ENCODE measurements around the gene RABGAP1L. TPM values are rescaled to one million over a fixed set of nuclear protein-coding genes. Genes with fewer than 3 reads are reported as not detected.

The RABGAP1L gene
- total RNA-seq, 1 experiment from 2014 or later: 29.3 TPM

DNA sequence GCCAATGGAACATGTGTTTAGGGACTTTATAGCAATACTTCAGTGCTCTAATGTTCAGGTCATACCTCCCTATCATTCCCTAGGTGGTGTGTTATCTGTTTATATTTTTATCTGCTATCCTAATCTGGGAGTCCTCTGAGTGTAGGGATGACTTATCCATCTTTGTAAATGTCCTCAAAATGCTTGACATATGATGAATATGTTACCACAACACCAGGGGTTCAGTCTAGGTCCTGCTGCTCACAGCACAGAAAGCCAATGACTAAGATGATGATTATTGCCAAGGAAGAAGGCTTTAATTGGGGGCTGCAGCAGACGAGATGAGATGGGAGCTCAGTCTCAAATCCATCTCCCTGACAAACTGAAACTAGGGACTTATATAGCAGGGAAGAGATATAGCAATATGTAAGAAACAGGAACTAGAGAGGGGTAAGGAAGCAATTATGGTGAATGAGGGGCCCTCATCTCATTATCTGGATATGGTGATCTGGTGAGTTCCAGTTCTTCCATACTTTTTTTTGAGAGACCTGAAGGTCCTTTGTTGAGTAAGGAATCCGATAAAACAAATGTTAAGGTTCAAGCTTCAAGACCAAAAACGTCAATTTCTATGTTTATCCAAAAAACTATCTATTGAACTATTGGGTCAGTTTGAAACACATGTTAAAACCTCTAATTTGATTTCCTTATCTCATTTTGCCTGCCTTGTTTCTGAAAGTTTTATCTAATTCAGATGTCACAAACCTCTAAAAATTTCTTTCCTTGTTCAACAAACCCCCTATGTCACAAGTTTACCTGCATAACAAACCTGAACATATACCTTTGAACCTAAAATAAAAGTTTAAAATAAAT, 583.7 kb downstream of the RABGAP1L start:
- no peak overlapping the region for H3K4me2 ChIP-seq (ENCODE audit: low read length)
- ATAC-seq: no peak
- H3K36me3 ChIP-seq (ENCODE audit: control insufficient read depth in 1 of 2, insufficient read depth in 2 of 2, low read length in 2 of 2): no peaks in the 10 kb centered on the region
- H3K9me2 ChIP-seq (ENCODE audit: insufficient read depth): no peaks in the 10 kb centered on the region
- ChIA-PET POLR2A (no interaction called here), CTCF (interaction anchor here (1.0 to 7.6 kb wide), 2 partner anchors 480 to 1313 kb away, joined by 3 to 75 read pairs; no protein-coding TSS in a partner anchor), RAD21 (ENCODE audit: low non-redundant PET in 1 of 2, low total read pairs in 2 of 2, uncharacterized antibody in 2 of 2, unreplicated experiment in 2 of 2) (no interaction called here)
- no peaks in the 10 kb centered on the region for H4K20me1 ChIP-seq (ENCODE audit: insufficient read depth)
- no peak for DNase-seq (ENCODE audit: low read depth, low spot score)
- no peaks in the 10 kb centered on the region for H3K27me3 ChIP-seq (ENCODE audit: insufficient read depth, low read length)
- TF ChIP-seq, protein P1, sequence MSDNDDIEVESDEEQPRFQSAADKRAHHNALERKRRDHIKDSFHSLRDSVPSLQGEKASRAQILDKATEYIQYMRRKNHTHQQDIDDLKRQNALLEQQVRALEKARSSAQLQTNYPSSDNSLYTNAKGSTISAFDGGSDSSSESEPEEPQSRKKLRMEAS (IDR thresholded peaks at IDR 0.05): no peak
- TF ChIP-seq, protein P2, sequence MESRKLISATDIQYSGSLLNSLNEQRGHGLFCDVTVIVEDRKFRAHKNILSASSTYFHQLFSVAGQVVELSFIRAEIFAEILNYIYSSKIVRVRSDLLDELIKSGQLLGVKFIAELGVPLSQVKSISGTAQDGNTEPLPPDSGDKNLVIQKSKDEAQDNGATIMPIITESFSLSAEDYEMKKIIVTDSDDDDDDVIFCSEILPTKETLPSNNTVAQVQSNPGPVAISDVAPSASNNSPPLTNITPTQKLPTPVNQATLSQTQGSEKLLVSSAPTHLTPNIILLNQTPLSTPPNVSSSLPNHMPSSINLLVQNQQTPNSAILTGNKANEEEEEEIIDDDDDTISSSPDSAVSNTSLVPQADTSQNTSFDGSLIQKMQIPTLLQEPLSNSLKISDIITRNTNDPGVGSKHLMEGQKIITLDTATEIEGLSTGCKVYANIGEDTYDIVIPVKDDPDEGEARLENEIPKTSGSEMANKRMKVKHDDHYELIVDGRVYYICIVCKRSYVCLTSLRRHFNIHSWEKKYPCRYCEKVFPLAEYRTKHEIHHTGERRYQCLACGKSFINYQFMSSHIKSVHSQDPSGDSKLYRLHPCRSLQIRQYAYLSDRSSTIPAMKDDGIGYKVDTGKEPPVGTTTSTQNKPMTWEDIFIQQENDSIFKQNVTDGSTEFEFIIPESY (IDR thresholded peaks at IDR 0.05; ENCODE audit: extremely low read depth, insufficient replicate concordance, low read length): no peak
- TF ChIP-seq JUND (IDR thresholded peaks at IDR 0.05) (no peak), EZH2phosphoT487 (IDR thresholded peaks at IDR 0.05; ENCODE audit: borderline replicate concordance) (no peak), CBX3 (IDR thresholded peaks at IDR 0.05; ENCODE audit: low read depth) (no peak), EZH2 (IDR thresholded peaks at IDR 0.05) (no peak), ZNF274 (IDR thresholded peaks at IDR 0.05; ENCODE audit: low read depth, low read length) (no peak), RAD21 (IDR thresholded peaks at IDR 0.05; ENCODE audit: low read depth) (no peak), CEBPB (IDR thresholded peaks at IDR 0.05; ENCODE audit: low read depth) (no peak), SP1 (IDR thresholded peaks at IDR 0.05; ENCODE audit: low read depth) (no peak), EGR1 (IDR thresholded peaks at IDR 0.05; ENCODE audit: low read depth) (no peak), SRF (IDR thresholded peaks at IDR 0.05; ENCODE audit: low read depth) (no peak), POLR2A (IDR thresholded peaks at IDR 0.05; ENCODE audit: borderline replicate concordance, extremely low read depth, insufficient read depth, insufficient read length) (no peak)
- TF ChIP-seq, protein P3, sequence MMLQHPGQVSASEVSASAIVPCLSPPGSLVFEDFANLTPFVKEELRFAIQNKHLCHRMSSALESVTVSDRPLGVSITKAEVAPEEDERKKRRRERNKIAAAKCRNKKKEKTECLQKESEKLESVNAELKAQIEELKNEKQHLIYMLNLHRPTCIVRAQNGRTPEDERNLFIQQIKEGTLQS (IDR thresholded peaks at IDR 0.05): no peak
- H3K4me3 ChIP-seq (replicated peaks in 1 of 2; ENCODE audit: low read depth in 1 of 2, low read length in 2 of 2): no peak overlapping the region
- no TSS peak for BruUV-seq (replicated peaks)
- H3K9ac ChIP-seq (ENCODE audit: low read length): no peak overlapping the region
- H3K79me2 ChIP-seq (ENCODE audit: insufficient read depth, low read length): no peaks in the 10 kb centered on the region
- no peak overlapping the region for H3K27ac ChIP-seq (ENCODE audit: low read depth, low read length)
- no peaks in the 10 kb centered on the region for H3K9me3 ChIP-seq (ENCODE audit: control insufficient read depth in 1 of 2, insufficient read depth in 1 of 2, low read depth in 1 of 2, low read length in 2 of 2)
- intact Hi-C loops (cut with micrococcal nuclease): loop anchor here (5.0 to 10.0 kb wide), 3 partner anchors 651 to 1998 kb away; no protein-coding TSS in a partner anchor
- H3K4me1 ChIP-seq (ENCODE audit: control insufficient read depth in 1 of 2, insufficient read depth in 2 of 2, low read length in 2 of 2): no peaks in the 10 kb centered on the region
- no peak overlapping the region for H2AFZ ChIP-seq (ENCODE audit: low read depth, low read length, poor library complexity, severe bottlenecking)

Data from HCT116 (cell line).